ENCODE data around the gene DSCAM.

DSCAM gene

DNA sequence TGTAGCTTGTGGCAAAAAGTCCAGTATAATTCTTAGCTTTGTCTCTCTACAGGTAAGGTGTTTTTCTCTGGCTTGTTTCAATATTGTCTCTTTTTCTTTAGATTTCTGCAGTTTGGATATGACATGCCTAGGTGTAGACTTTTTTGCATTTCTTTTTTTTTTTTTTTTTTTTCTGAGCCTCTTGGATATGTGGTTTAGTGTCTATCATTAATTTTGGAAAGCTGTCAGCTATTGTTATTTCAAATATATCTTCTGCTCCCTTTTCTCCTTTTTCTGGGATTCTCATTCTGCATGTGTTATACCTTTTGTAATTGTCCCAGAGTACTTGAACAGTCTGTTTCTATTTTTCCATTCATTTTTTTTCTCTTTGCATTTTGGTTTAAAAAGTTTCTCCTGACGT lies 243.2 kb downstream of the DSCAM start:
- DNase-seq = no peak

DNA sequence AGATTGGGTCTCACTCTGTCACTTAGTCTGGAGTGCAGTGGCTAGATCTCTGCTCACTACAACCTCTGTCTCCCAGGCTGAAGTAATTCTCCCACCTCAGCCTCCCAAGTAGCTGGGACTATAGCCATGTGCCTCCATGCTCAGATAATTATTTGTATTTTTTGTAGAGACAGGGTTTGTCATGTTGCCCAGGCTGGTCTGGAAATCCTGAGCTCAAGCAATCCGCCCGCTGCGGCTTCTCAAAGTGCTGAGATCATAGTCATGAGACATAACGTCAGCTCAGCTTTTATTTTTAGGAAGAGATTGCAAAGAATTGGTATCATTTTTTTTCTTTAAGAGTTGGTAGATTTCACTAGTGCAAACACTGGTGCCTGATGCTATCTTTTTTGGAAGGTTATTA lies 244.9 kb downstream of the DSCAM start:
- DNase-seq = no peak

DNA sequence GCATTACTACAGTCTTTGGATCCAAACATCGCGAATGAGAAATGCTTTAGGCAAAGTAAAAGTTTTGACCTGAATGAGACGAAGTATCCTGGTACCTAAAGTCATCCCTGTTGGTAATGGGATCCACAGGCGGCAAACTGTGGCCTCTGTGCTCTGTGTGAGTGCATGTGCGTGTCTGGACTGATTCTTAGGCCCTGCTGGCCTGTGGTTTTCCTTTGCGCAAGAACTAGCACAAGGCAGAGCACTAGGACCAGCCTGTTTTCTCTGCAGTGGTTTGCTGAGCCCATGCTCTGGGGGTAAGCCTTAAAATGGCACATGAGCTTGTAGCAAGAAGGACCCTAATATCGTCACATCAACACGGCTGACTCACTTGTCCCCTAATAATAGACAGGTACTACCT lies 251.2 kb downstream of the DSCAM start:
- no peak for DNase-seq

DNA sequence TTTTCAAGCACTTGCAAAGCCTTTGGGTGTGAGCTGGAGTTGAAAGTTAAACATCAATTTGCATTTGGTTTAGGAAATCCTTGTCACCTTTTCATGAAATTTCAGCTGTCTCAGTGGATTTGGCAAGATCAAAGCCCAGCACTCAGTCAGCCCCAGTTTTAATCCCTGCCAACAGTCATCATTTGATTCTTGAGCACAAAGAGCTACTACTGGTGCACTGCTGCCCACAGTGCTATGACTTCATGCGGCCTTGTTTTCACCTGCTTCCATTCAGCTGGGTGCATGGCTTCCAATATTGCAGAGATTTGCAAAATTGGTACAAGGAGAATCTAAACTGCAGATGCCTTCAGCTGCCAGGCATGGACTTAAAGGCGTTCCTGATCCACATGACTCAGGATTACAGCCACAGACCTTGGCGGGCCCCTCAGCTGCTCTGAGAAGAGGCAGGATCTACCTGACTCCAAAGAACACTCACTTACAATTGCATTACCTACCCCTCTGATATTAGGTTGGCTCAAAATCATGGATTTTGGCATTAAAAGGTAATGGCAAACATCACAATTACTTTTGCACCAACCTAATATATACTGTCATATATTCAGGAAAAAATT lies 259.1 kb downstream of the DSCAM start:
- no peak for DNase-seq

DNA sequence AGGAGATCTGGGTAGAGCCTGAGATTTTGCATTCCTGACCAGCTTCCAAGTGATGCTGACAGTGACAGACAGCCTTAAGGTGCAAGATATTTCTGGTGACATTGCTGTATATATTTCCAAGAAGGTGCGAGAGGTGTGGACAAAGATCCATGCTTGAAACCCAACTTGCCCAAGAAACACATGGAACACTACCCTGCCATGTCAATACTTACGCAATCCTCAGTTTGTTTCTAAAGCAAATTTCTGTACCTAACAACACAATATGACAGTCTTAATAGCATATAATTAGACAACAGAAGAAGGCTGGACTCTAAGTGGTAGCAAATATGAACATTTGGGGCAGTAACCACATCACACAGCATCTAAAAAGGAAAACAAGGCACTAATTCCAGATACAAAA lies 260.4 kb downstream of the DSCAM start:
- DNase-seq = no peak

DNA sequence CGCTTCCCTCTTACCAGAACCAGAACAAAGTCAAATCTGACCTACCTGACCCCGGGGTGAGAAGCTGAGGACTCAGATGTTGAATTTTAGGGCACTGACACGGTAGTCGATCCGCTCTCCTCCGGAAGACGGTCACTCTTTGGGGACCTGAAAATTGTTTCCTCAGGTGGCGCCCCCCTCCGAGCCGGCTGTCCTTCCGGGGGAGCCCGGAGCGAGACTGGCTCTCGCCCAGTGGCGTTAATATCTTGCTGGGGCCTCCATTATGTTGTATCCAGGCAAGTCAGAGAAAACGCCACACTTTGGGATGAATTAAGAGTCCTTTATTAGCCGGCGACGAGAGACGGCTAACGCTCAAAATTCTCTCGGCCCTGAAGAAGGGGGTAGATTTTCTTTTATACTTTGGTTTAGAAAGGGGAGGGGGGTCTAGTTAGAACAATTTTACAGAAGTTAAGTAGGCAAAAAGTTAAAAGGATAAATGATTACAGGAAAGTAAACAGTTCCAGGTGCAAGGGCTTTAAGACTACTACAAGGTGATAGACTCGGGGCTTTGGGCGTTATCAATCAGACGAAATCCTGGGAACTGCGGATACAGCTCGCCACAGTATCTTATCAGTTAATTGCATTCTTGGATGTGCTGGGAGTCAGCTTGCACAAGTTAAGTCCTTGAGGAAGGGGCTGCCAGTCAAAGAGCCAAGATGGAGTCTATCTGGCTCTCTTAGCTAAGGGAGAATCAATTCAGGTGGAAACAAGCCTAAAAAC lies 269.5 kb downstream of the DSCAM start:
- DNase-seq = no peak

DNA sequence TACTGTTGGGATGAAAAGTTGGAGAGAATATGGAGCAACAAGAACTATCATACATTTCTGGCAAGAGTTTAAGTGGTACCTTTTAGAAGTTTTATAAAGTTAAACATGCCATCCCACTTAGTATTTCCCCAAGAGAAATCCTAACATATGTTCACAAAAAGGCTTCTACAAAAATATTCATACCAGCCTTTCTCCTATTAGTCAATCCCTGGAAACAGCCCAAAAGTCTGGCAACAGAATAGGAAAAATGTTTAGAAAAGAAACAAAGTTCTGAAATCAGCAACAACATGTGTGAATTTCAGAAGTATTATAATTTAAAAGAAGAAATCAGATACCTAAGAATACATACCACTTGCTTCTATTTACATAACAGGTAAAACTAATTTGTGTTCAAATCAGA lies 271.0 kb downstream of the DSCAM start:
- DNase-seq = no peak

DNA sequence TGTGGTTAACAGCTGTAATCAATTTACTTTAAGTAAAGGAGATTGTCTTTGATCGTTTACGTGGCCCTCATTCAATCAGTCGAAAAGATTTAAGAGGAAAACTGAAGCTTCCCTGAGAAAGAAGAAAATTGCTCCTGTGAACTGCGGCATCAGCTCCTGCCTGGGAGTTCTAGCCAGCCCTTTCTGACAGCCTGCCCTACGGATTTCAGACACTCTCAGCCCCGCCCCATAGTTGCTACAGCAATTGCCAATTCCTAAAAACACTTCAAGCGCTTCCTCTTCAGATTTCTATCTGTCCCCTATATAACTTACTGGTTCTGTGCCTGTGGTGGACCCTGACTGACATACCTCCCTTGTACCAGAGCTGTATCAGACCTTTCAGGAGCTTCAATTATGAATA lies 277.6 kb downstream of the DSCAM start:
- no peak for DNase-seq

DNA sequence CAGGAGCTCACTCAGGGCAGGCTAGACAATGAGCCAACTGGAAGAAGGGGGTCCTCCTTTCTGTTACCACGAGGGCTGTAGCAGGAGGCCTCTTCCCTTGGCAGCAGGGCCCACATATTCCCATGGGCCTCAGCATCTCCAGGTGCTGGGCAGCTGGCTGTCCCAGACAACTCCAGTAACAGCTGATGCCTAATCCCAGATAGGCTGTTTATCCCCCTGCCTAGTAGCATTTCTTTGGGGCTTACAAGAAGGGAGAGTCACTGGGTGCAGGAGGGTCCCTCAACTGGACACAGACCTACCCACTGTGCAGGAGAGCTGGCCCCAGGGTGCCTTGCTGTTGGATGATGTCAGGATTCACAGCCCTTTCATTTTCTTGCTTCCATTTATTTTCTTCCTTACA lies 278.2 kb downstream of the DSCAM start:
- no peak for DNase-seq

DNA sequence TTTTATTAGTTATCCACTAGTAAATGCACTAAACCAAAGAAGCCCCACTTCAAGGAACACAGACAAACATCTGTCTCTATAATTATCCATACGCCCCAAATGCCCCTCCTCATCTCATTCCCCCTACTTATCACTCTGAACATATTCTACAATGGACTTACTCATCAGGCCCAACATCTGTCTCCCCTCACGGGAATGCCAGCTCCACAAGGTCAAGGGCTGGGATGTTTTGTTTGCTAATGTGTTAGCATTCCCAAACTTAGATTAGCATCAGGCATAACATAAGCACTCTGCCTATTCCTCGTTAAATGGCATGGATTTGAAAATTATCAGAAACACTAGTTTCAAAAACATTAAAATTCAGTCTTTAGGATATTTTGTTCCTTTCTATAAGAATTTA lies 279.5 kb downstream of the DSCAM start:
- no peak for DNase-seq

DNA sequence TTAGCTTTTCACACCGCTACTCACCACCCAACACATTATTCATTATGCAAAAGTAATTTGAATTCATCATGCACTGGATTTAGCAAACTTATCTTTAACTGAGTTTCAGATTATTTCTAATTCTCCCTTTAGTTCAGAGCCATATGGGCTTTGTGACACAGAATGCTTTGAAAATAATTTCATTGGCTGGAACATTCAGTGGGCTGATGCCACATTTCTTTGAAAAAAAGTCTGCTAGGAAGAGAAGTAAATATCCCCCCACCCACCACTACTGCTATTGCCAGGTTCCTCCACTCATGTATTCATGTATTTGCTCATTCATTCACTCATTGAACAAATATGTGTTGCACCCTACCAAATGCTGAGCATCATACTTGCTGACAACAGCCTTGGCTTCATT lies 280.5 kb downstream of the DSCAM start:
- no peak for DNase-seq

DNA sequence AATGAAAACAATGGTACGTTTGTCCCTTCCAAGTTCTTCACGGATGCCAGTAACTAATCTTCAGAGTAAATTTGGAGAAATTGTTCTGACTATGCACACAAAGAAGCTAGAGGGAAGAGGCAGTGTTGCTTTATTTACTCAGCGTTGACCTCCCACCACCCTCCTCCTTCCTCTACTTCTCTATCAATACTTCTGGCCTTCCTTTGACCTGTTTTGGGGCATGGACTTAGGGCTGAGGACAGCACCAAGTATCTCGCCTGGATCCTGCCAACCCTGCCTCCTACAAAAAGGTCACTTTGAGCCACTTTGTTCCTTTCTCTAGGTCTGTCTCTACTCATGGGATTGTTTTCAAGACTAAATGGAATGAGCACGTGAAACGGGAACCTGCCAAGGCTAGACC lies 282.6 kb downstream of the DSCAM start:
- no peak for DNase-seq

DNA sequence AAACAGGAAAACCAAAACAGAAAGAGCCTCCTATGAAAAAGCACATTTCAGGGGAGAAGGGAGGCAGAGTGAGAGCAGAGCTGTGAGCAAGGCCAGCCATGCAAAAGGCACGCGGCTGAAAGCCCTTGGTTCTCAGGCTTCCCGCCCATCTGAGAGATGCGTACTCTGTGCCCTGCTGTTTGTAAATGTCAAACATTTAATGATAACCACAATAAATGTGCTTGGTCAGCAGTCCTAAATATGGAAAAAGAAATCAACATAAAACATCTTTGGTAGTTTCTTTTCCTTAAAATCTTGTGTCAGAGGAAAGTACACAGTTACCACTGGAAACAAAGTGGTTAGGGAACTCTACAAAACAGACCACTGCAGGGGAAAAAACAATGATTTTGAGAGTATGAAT lies 283.1 kb downstream of the DSCAM start:
- no peak for DNase-seq

DNA sequence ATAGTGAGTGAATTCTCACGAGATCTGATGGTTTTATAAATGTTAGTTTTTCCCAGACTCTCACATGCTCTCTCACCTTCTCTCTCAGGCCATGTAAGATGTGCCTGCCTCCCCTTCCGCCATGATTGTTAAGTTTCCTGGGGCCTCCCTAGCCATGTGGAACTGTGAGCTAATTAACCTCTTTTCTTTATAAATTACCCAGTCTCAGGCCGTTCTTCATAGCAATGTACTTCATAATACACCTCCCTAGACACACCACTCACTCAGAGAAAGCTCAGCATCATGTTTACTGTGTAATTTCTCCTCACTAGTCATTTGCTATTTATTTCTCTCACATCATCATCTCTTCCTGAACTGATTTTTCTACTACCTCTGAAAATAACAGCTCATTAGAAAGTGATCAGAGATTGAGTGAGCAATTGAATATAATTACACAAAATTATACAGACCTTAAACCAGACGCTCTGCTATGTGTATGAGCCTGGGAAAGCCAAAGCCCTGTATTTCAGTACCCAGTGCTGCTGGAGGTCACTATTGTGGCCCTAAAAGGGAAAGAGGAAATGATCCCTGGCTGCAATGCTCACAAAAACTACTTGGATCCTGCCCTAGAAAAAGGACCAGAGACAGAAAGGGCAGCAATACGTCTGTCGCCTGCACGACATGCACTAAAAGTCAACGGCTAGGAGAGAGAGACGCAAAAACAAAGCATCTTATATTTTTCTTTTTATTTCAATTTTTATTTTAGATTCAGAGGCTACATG lies 284.5 kb downstream of the DSCAM start:
- no peak for DNase-seq

DNA sequence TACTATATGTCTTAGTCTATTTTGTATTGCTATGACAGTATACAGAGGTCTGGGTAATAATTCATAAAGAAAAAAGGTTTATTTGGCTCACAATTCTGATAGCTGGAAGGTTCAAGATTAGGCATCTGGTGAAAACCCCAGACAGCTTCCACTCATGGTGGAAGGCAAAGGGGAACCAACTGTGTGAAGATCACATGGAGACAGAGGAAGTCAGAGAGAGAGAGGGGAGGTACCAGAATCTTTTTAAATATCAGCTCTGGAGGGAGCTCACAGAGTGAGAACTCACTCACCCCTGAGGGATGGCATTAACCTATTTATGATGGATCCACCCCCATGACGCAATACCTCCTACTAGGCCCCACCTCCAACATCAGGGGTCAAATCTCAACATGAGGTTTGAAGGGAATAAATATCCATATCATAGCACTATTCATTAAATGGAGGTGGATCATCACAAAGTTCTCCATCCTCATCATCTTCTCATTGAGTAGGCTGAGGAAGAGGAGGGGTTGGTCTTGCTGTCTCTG lies 290.5 kb downstream of the DSCAM start:
- DNase-seq = no peak

DNA sequence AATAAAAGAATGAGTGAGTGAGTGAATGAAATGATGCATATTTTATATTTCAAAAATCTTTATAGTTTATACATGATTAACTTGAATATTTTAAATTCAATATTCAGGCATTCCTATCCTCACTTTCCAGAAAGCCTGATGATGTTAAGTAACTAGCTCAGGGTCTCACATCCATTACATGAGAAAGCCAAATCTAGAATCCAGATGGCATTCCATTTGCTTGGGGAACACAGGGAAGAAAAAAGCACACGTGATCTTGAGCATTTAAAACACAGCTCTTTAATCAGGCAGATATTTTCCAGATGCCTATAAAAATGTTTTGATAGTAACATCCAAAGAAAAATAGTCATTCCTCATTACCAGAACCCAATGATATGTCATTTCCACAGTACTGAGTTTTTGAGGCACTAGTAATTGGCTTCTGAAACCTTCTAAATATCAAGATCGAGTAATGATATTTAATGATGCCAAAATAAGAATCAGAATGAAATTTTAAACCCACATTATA lies 291.9 kb downstream of the DSCAM start:
- no peak for DNase-seq

DNA sequence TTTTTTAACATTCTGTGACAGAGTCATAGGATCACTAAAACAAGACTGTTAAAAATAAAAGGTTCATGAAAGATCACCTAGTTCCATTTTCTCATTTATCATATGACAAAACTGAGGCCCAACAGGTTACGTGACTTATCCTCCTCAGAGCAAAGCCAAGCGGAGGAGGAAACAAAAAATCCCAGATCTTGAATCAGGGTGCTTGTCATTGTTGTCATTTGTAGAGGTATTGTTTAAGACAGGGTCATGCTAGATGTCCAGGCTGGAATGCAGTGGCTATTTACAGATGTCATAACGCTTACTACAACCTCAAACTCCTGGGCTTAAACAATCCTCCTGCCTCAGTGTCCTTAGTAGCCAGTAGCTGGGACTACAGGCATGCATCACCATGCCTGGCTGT lies 293.2 kb downstream of the DSCAM start:
- no peak for DNase-seq

DNA sequence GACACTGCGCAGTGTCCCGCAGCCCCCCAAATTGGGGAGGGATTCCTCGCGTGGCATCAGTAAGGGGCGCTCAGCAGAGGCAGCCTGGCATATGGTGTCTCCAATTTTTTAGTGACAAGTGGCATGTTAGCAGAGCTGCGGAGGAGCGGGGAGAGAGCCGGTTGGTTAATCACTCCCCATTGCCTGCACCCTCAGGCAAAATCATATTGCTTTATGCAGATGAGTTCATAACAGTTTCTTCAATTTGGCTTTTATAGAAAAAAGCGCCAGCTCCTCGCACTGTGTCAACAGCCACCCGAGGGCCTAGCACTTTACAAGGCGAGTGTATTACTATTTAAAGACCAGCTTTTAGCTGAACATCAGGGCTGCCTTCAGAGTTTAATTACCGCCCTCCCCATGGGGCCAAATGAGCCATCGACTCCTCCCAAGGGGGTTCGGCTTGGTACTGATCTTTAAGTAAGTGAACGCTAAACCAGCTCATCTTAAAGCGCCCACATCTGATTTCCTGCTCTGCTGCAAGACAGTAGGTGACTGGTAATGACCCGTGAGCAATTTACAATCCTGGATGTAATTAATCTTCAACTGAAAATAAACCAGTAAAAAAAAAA lies 298.9 kb downstream of the DSCAM start:
- no peak for DNase-seq

DNA sequence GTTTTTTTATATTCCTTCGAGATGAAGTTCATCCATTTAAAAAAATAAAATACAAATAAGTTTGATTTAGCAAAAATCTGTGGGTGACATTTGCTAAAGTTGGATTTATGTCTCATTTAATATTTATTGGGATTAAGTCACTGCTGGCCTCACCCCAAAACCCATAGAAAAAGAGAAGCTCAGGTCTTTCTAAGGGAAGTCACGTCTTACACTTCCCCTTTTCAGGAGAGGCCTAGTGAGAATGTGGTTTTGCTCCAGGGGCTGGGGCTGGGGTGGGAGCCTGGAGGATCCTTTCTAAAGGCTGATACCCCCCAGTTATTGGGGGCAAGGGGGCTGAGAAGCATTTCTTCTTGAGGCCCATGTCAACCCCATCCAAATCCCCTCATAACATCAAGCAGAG lies 300.3 kb downstream of the DSCAM start:
- DNase-seq = no peak

DNA sequence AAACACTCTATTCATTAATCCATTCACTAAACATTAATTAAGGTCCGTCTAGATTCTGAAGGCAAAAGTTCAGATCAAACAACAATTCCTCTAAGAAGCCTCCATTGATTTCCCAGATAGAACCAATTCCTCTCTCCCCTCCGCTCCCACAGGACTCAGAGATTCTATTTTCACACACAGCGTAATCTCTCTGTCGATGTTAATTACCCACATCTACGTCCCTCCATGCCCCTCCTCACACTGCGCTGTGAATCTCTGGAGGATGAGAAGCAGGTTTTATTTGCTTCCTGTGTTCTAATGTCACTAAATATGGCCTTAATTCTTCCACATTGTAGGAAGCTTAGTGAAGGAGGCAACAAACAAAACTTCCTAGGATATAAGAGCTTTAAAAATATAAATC lies 306.7 kb downstream of the DSCAM start:
- DNase-seq = no peak

DNA sequence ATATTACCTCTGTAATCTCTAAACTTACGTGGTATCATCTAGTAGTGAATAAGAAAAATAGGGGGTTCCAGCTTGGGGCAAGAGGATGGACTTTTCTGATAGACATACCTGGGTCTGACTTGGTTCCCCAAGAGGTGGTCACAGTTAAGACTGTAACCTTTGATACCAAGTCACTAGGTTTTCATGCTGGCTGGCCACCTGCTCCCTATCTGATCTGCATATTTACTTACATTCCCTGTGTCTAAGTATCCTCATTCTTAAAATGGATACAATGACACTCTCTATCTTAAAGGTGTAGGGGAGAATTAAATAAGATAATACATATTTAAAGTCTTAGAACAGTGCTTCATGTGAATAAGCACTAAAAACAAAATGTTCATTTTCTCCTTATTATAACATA lies 312.1 kb downstream of the DSCAM start:
- DNase-seq = no peak

DNA sequence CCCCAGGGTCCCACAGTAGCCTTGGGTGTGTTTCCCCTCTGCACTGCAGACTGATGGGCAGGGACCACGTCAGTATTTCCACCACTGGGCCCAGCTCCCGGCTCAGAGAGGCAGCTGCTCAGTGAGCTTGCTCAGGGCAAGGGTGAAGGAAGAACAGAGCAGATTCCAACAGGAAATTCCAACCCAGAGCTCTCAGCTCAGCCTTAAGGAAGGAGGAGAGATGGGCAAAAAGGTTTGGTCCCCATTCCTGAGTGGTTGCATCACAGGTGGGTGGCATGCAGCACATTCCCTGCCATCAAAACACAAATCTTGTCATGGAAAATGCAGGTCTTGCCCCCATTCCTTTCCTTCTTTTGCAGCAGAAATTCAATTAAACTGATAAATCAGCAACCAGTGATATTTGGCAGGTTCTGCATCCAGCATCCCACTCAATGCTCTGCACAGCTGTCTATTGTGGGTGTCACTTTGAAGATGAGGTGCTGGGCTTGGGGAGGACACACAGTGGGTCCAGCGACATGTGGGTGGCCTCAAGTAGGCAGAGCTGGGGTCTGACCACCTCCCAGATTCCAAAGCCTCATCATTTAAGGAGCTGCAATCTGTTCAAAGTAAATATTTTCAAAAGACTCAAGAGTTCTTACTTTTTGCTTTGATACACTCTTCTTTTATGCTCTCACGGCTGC lies 315.4 kb downstream of the DSCAM start:
- no peak for DNase-seq
